ENCODE measurements around the gene MYH9. TPM values are rescaled to one million over a fixed set of nuclear protein-coding genes. Genes with fewer than 3 reads are reported as not detected.

MYH9 gene
- total and polyA plus RNA-seq, 2 experiments from 2014 or later = 58.4 to 233 TPM

DNA sequence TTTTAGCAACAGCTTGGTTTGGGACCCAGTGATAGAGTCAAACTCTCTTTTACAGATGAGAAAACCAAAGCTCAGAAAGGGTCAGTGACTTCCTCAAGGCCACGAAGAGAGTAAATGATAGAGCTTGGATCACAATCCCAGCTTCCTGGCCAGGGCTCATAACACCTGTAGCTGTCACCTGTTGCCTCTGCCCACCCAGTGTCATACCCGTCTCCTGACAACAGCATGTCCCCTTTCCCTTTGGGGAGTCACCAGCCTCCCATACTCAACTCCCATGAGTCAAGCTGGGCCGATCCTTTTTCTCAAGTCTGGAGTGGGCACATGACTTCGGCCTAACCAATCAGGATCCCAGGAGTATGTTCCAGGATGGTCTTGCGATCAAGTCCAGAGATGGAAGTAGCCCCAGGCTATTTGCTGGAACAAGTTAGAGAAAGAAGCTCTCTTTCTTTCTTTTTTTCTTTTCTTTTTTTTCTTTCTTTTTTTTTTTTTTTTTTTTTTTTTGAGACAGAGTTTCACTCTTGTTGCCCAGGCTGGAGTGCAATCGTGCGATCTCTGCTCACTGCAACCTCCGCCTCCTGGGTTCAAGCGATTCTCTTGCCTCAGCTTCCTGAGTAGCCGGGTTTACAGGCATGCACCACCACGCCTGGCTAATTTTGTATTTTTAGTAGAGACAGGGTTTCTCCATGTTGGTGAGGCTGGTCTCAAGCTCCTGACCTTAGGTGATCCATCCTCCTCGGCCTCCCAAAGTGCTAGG lies 27.8 kb upstream of the MYH9 start:
- H3K4me2 ChIP-seq = no peak overlapping the region
- H3F3A ChIP-seq (replicated peaks; ENCODE audit: low read depth) = peaks cover 11% of the 10 kb centered on the region
- ATAC-seq = no peak
- H3K9me3 Mint-ChIP-seq = no peaks in the 10 kb centered on the region
- peak; percentile 41 for DNase-seq (ENCODE audit: low spot score)
- H3K27me3 ChIP-seq (ENCODE audit: insufficient read depth) = no peaks in the 10 kb centered on the region
- H3K36me3 ChIP-seq (ENCODE audit: insufficient read depth) = no peaks in the 10 kb centered on the region
- TF ChIP-seq CTCF (conservative IDR thresholded peaks at IDR 0.05; ENCODE audit: low read depth in 2 of 2) (no peak), ZNF114 (CRISPR knock-in tag; IDR thresholded peaks at IDR 0.05) (no peak), POLR2AphosphoS5 (IDR thresholded peaks at IDR 0.05; ENCODE audit: low read depth) (no peak), EZH2phosphoT487 (IDR thresholded peaks at IDR 0.05; ENCODE audit: unreplicated experiment) (no peak), ZNF331 (CRISPR knock-in tag; IDR thresholded peaks at IDR 0.05; ENCODE audit: low read depth) (no peak), ZNF462 (CRISPR knock-in tag; IDR thresholded peaks at IDR 0.05) (no peak), NANOG (IDR thresholded peaks at IDR 0.05; ENCODE audit: borderline replicate concordance) (no peak), CREB1 (CRISPR knock-in tag; IDR thresholded peaks at IDR 0.05; ENCODE audit: low read depth) (no peak), JUNB (IDR thresholded peaks at IDR 0.05; ENCODE audit: unreplicated experiment) (no peak), EZH2 (IDR thresholded peaks at IDR 0.05; ENCODE audit: low read depth, unreplicated experiment) (no peak), STAT1 (IDR thresholded peaks at IDR 0.05; ENCODE audit: unreplicated experiment) (no peak)
- TF ChIP-seq, protein P1, sequence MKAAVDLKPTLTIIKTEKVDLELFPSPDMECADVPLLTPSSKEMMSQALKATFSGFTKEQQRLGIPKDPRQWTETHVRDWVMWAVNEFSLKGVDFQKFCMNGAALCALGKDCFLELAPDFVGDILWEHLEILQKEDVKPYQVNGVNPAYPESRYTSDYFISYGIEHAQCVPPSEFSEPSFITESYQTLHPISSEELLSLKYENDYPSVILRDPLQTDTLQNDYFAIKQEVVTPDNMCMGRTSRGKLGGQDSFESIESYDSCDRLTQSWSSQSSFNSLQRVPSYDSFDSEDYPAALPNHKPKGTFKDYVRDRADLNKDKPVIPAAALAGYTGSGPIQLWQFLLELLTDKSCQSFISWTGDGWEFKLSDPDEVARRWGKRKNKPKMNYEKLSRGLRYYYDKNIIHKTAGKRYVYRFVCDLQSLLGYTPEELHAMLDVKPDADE (IDR thresholded peaks at IDR 0.05) = no peak
- TF ChIP-seq, protein P2, sequence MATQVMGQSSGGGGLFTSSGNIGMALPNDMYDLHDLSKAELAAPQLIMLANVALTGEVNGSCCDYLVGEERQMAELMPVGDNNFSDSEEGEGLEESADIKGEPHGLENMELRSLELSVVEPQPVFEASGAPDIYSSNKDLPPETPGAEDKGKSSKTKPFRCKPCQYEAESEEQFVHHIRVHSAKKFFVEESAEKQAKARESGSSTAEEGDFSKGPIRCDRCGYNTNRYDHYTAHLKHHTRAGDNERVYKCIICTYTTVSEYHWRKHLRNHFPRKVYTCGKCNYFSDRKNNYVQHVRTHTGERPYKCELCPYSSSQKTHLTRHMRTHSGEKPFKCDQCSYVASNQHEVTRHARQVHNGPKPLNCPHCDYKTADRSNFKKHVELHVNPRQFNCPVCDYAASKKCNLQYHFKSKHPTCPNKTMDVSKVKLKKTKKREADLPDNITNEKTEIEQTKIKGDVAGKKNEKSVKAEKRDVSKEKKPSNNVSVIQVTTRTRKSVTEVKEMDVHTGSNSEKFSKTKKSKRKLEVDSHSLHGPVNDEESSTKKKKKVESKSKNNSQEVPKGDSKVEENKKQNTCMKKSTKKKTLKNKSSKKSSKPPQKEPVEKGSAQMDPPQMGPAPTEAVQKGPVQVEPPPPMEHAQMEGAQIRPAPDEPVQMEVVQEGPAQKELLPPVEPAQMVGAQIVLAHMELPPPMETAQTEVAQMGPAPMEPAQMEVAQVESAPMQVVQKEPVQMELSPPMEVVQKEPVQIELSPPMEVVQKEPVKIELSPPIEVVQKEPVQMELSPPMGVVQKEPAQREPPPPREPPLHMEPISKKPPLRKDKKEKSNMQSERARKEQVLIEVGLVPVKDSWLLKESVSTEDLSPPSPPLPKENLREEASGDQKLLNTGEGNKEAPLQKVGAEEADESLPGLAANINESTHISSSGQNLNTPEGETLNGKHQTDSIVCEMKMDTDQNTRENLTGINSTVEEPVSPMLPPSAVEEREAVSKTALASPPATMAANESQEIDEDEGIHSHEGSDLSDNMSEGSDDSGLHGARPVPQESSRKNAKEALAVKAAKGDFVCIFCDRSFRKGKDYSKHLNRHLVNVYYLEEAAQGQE (IDR thresholded peaks at IDR 0.05; ENCODE audit: unreplicated experiment) = no peak
- H4K20me1 ChIP-seq (replicated peaks; ENCODE audit: insufficient read depth) = no peaks in the 10 kb centered on the region
- H3K4me1 Mint-ChIP-seq = peaks cover 9% of the 10 kb centered on the region
- H3K79me2 ChIP-seq (replicated peaks; ENCODE audit: insufficient read depth) = no peaks in the 10 kb centered on the region
- H3K27ac ChIP-seq (ENCODE audit: low read depth) = no peak overlapping the region
- peaks cover 7% of the 10 kb centered on the region for H3K27me3 Mint-ChIP-seq (ENCODE audit: insufficient read depth, low read depth, poor library complexity)
- H3K4me1 ChIP-seq (ENCODE audit: insufficient read depth) = peaks cover 7% of the 10 kb centered on the region; the same call in 1 of the 2 replicates
- no peak overlapping the region for H3K27ac Mint-ChIP-seq
- no peak overlapping the region for H3K4me3 Mint-ChIP-seq
- no peaks in the 10 kb centered on the region for H3K9me2 ChIP-seq (ENCODE audit: insufficient read depth)
- H2AFZ ChIP-seq = peak overlapping the region; percentile 78; the same call in 1 of the 2 replicates
- H3K36me3 Mint-ChIP-seq (ENCODE audit: low read depth) = no peaks in the 10 kb centered on the region
- H3K4me3 ChIP-seq = no peak overlapping the region
